Measurements from ENCODE around the gene NSD2.

NSD2 gene

DNA sequence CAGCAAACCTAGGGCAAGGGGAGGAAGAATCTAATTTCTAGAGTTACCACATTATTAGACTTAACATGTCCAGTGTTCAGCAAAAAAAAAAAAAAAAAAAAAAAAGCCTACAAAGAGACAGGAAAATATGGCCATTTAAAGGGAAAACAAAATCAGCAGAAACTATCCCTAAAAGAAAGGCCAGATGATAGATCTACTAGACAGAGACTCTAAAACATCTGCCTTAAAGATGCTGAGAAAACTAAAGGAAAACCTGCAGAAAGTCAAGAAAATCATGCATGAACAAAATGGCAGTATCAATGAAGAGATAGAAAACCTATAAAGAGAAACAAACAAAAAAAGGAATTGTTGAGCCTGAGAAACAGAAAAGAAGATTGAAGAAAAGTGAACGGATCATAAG is 93.8 kb downstream of the NSD2 start:
- TF ChIP-seq, protein P1, sequence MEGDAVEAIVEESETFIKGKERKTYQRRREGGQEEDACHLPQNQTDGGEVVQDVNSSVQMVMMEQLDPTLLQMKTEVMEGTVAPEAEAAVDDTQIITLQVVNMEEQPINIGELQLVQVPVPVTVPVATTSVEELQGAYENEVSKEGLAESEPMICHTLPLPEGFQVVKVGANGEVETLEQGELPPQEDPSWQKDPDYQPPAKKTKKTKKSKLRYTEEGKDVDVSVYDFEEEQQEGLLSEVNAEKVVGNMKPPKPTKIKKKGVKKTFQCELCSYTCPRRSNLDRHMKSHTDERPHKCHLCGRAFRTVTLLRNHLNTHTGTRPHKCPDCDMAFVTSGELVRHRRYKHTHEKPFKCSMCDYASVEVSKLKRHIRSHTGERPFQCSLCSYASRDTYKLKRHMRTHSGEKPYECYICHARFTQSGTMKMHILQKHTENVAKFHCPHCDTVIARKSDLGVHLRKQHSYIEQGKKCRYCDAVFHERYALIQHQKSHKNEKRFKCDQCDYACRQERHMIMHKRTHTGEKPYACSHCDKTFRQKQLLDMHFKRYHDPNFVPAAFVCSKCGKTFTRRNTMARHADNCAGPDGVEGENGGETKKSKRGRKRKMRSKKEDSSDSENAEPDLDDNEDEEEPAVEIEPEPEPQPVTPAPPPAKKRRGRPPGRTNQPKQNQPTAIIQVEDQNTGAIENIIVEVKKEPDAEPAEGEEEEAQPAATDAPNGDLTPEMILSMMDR (IDR thresholded peaks at IDR 0.05) = no peak

DNA sequence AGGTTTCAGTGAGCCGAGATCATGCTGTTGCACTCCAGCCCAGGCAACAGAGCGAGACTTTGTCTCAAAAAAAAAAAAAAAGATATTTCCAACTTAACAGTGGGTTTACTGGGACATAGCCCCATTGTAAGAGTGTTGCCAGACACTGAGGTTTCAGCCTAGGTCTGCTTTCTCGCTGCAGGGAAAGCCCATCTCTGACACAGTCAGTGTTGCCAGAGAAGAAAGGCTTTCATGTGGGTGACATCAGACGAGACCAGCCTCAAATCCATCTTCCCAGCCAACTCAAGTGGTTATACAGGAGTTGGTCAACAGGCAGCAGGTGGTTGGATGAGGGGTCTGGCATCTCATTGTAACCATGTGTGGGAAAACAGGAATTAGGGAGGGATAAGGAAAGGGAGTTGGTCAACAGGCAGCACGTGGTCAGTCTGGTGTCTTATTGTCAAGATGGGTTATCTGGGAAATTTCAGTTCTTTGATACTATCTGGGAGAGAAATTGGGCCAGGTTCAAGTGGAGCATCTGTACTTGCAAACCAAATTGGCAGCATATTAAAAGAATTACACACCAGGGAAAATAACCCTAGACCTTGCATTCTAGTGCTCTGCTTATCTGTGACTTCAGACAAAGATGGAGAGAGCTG is 96.4 kb downstream of the NSD2 start:
- TF ChIP-seq, protein P1 (IDR thresholded peaks at IDR 0.05) = no peak

DNA sequence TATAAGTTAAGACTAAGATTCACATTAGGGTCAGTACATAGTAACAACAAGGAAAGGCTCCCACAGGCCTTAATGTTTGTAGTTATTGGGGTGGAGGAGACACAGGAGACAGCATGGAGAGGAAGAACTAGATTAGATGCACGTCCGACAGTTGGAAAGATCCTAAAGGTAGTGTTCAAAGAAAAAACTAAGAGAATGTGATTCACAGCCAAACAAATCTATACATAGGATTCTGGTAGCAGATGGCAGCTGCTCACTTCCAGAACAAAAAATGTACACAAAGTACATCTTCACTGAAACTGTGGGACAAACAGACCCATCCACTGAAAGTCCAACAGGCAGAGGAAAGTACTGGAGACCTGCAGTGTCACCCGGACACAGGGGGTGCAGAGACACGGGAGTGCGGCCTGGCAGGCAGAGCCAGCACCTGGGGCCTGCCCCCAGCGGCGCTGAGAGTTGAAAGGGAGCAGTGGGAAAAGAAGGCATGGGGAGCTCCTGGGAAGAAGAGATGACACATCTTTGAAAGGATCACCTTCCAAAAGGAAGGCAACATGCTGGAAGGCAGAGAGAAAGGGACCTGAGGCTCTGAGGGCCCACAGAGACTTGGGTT is 97.6 kb downstream of the NSD2 start:
- TF ChIP-seq, protein P1 (IDR thresholded peaks at IDR 0.05) = no peak

DNA sequence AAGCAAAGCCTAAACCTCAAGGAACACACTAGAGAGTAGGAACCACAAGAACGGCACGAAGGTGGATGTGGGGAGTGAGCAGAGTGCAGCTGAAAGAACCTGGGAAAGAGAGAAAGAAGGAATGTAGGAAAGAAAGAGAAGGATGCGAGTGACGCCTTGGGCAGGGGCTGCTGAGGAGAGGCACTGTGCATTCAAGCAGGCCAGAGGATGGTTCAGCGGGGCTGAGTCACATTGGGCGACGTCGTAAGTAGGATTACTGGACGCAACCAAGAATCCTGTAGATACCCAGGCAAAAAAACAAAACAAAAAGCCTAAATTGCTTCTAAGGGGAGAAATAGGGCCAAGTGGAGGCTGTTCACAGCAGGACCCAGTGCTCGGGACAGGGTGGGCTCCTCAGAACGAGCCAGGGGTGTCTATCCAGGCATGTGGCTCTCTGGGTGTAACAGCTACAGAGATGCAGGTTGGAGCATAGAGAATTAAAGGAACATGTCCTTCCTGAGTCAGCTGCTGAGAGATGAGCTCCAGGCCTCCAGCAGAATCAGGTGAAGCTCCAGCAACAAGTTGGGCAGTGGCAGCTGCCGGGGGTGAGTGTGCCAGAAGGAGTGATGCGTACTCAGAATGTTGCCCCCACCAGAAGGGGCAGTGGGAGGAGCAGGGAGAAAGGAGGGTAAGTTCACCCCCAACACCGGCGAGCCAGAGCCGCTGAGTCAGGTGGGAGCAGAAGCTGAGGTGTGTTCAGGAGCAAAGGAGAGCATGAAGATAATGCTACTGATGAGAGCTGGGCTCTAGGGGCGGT is 98.9 kb downstream of the NSD2 start:
- TF ChIP-seq, protein P1 (IDR thresholded peaks at IDR 0.05) = no peak

DNA sequence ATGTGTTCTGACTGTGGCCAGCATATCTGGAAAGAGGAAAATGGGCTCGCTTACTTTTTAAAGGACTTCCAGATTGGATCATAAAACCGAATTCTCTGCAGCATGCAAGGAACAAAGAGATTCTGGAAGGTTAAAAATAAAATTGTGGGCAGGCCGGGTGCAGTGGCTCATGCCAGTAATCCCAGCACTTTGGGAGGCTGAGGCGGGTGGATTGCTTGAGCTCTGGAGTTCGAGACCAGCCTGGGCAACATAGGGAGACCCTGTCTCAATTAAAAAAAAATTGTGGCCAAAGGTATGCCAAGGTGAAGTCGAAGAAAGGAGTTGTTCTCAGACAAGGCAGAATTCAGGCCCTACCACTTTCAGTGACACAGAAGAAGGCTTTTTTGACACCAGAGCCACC is 99.7 kb downstream of the NSD2 start:
- TF ChIP-seq, protein P1 (IDR thresholded peaks at IDR 0.05) = no peak

DNA sequence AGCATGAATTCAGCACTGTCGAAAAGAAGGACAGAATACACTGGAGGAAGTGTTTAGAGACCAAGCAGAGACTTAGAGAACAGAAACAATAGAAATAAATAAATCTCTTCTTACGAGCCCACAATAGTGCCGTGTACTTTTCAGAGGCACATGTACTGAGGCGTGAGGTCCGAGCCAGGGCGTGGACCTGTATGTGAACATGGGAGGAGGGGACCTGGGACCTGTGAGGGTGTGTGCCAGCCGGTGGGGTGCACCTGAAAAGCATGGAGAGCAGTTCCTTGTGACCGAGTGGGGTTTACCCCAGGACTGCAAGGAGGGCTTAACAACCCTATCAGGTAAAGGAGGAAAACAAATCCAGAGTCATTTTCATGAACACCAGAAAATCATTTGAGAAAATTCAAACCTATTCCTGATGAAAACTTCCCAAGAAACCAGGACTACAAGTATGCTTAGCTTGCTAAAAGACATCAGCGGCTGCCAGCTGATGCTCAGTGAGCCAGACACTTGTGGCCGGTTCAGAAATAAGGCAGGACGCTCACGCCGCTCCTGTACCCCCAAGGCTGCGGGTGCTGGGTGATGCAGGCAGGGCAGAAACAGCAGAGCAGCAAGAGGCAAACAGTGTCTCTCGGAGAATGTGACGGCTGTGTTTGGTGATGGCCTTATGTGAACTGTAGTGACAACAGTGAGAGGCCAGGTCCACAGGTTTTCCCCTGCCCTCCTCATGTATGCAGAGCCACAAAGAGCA is 100.4 kb downstream of the NSD2 start:
- TF ChIP-seq, protein P1 (IDR thresholded peaks at IDR 0.05) = no peak

DNA sequence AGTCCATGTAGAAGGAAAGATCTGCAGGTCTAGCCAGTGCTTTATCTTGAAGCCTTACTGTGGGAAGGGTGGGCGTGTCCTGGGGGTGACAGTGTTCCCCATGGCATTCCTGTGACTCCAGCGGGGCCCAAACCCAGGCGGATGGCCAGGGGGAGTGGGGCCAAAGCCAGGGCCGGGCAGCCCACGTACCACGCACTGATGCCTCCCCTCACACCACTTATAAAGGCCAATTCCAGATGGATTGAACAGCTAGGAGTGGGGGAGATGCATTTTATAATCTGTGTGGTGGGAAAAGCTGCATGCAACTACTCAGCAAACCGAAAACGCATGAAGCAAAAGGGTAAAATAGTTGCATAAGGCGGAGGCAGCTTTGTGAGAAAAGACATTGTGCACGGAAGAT is 101.2 kb downstream of the NSD2 start:
- TF ChIP-seq, protein P1 (IDR thresholded peaks at IDR 0.05) = no peak
